Measurements from ENCODE around the gene PPIL1.

The PPIL1 gene

DNA sequence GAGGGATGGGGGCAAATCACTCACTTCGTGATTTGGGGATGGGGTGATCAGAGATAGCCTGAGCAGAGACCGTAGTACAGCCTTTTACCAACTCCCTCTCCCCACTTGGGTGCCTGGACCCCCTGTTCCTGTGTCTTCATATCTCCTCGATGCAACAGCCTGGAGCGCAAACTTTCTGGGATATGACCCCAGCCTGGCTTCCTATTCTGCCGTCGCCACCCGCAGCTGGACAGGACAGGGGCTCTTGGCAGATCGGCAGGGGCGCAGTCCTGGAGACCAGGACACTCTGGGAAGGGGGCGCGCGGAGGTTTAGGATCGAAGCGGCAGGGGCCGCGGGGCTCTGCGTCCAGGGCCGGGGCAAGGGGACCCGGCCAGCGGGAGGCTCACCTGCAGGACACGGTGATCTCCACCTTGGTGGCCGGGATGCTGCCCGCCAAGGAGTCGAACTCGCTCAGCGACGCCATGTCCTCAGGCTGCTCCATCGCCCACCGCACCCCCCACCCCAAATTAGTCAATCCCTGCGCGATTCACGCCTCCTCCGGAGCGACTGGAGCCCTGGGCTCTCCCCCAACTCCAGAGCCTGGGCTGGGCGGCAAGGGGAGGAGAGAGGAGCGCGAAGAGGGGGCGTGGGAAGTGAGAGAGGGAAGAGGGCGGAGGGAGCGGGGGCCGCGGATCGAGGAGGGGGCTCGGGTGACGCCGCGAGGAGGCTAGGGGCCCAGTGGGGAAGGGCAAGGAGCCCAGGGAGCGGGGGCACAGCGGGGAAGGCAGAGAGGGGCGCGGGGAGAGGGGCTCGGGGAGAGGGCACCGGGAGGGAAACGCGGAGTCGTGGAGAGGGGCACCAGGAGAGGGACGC, 35.5 kb downstream of the PPIL1 start, which contains the start of gene CPNE5:
Gene CPNE5 (minus strand): TSS at position 549 of the 853 bp plus-strand sequence. CDS start 67 bp downstream, at position 482.
- in situ Hi-C loops (cut with MboI; ENCODE audit: low sequenced_read_pairs, unreplicated experiment), result no loop called here
- TF ChIP-seq, protein P1, sequence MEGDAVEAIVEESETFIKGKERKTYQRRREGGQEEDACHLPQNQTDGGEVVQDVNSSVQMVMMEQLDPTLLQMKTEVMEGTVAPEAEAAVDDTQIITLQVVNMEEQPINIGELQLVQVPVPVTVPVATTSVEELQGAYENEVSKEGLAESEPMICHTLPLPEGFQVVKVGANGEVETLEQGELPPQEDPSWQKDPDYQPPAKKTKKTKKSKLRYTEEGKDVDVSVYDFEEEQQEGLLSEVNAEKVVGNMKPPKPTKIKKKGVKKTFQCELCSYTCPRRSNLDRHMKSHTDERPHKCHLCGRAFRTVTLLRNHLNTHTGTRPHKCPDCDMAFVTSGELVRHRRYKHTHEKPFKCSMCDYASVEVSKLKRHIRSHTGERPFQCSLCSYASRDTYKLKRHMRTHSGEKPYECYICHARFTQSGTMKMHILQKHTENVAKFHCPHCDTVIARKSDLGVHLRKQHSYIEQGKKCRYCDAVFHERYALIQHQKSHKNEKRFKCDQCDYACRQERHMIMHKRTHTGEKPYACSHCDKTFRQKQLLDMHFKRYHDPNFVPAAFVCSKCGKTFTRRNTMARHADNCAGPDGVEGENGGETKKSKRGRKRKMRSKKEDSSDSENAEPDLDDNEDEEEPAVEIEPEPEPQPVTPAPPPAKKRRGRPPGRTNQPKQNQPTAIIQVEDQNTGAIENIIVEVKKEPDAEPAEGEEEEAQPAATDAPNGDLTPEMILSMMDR (IDR thresholded peaks at IDR 0.05; ENCODE audit: borderline replicate concordance, control extremely low read depth, extremely low read depth, insufficient read depth, missing control alignments), result no peak
- DNase-seq (ENCODE audit: low spot score), result no peak

DNA sequence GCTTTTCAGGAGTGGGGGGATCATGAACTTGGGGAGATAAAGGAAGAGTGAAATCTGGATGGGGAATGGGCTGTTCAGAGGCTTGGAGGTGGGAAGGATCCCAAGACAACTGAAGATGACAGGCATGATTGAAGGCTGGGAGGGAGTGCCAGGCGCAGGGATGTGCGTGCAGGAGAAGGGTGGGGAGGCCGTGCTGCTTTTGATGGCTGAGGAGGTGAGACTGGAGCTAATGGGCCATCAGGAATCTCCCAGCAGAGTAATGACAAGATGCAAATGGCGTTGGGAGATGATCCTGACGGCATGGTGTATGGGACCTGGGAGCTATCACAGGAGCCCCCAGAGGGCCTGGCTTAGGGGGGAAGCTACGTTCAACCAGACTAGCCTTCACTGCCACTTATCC, 36.9 kb downstream of the PPIL1 start:
- in situ Hi-C loops (cut with MboI; ENCODE audit: low sequenced_read_pairs, unreplicated experiment), result no loop called here
- no peak for DNase-seq (ENCODE audit: low spot score)
- TF ChIP-seq, protein P1 (IDR thresholded peaks at IDR 0.05; ENCODE audit: borderline replicate concordance, control extremely low read depth, extremely low read depth, insufficient read depth, missing control alignments), result no peak

DNA sequence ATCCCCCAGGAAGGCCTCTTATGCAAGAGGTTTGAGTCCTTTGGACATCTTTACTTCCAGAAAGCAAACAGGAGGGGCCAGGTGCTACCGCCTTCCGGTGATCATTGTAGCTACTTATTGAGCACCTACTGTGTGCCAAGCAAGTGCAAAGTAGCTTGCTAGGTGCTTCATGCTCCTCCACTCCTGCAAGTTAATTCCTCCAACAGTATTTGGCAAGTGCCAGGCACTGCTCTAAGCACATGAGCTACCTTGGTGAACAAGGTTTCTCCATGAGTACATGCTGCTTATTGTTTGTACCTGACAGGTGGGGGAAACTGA, 37.6 kb downstream of the PPIL1 start:
- in situ Hi-C loops (cut with MboI; ENCODE audit: low sequenced_read_pairs, unreplicated experiment), result no loop called here
- DNase-seq (ENCODE audit: low spot score), result no peak
- TF ChIP-seq, protein P1 (IDR thresholded peaks at IDR 0.05; ENCODE audit: borderline replicate concordance, control extremely low read depth, extremely low read depth, insufficient read depth, missing control alignments), result no peak

DNA sequence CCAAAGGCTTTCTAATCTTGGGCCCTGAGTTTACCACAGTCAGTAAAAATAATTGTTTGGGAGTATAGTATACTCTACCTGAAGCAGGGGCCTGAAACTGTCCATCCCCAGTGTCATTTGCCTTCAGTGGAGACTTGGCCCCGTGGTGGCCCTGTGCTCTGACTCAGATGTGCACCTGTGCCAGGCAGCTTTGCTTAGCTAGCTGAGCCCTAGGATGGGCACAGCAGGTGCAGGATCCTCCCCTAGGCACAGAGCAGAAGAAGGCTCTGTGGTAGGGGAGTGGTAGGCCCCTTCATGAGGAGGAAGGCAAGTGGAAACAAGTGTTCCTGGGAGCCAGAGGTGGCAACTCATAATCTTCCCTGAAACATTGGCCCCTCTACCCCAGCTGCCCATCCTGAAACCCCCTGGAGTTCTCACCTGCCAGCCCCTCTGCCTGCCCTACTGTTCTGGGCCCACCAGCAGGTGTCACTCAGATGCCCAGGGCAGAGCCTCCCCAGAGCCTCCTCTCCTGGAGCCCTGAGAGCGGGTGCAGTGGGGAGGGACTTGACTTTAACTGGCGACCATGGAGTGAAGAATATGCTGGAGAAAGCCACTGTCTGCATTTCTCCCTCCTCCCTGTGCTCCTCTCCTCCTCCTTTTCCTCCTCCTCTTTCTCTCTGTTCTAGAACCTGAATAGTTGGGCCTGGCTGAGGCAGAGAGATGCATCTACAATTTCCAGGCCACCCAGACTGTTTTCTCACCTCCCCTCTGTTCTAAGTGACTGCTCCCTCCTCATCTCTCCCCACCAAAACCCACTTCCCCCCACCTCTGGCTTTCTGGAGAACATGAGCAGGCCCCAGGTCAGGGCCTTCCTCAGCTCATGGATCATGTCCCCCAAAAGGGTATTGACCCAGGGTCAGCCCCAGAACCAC, 38.2 kb downstream of the PPIL1 start:
- TF ChIP-seq, protein P1 (IDR thresholded peaks at IDR 0.05; ENCODE audit: borderline replicate concordance, control extremely low read depth, extremely low read depth, insufficient read depth, missing control alignments), result no peak
- no peak for DNase-seq (ENCODE audit: low spot score)

DNA sequence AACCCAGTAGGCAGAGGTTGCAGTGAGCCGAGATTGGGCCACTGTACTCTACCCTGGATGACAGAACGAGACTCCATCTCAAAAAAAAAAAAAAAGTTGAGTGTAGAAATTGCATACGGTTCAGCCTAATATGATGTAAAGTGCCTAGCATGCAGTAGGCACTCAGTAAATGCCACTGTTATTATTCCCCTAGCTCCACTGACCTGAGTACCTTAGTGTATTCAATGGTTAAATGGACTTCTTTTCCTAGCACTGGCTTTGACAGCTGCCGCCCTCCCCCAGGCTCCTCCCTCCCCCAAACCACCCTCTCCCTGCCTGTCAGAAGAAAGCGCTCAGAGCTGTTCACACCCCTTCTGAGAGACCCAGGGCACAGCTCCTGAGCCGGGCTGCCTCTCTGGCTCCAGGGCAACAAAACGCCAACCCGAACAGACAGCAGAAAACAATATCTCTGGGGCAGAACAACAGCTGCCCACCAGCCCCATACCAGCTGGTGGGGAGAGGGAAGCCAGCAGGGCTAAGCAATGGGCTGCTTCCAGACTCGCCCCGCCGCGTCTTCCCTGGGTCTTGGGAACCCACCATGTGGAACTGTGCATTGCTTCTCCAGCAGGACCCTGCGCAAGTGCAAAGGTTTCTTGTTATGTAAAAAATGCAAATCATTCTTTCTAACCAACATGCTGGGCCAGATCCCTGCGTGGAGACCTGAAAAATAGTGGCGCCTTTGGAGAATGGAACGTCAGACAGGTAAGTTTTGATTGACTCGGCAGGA, 39.8 kb downstream of the PPIL1 start:
- TF ChIP-seq, protein P1 (IDR thresholded peaks at IDR 0.05; ENCODE audit: borderline replicate concordance, control extremely low read depth, extremely low read depth, insufficient read depth, missing control alignments), result no peak
- DNase-seq (ENCODE audit: low spot score), result no peak
- in situ Hi-C loops (cut with MboI; ENCODE audit: low sequenced_read_pairs, unreplicated experiment), result no loop called here

More for the DNA sequence above, 38.2 kb downstream of the PPIL1 start:
- in situ Hi-C loops (cut with MboI; ENCODE audit: low sequenced_read_pairs, unreplicated experiment), result no loop called here

All from GM13976 (cell line).